Measurements from ENCODE around the gene RAB38.

Gene RAB38

GRCh38 chr11:88169881-88170280 is 5.4 kb downstream of the RAB38 start:
- no peak for DNase-seq (ENCODE audit: low spot score)

- DNase-seq (ENCODE audit: low spot score) = no peak
Observed at GRCh38 chr11:88169471-88169870, 5.8 kb downstream of the RAB38 start.

- DNase-seq (ENCODE audit: low spot score) = no peak
Observed at GRCh38 chr11:88167853-88168252, 7.4 kb downstream of the RAB38 start.

GRCh38 chr11:88164806-88165585 is 10.2 kb downstream of the RAB38 start:
- no peak for DNase-seq (ENCODE audit: low spot score)

- DNase-seq (ENCODE audit: low spot score) = no peak
Observed at GRCh38 chr11:88164320-88164719, 10.9 kb downstream of the RAB38 start.

GRCh38 chr11:88158081-88158480 is 17.2 kb downstream of the RAB38 start:
- no peak for DNase-seq (ENCODE audit: low spot score)

- DNase-seq (ENCODE audit: low spot score) = no peak
Observed at GRCh38 chr11:88157370-88157769, 17.9 kb downstream of the RAB38 start.

- no peak for DNase-seq (ENCODE audit: low spot score)
Observed at GRCh38 chr11:88152381-88152780, 22.9 kb downstream of the RAB38 start.

- no peak for DNase-seq (ENCODE audit: low spot score)
Observed at GRCh38 chr11:88151709-88152265, 23.5 kb downstream of the RAB38 start.

- no peak for DNase-seq (ENCODE audit: low spot score)
Observed at GRCh38 chr11:88146106-88146505, 29.1 kb downstream of the RAB38 start.

- DNase-seq (ENCODE audit: low spot score) = no peak
Observed at GRCh38 chr11:88139865-88140264, 35.4 kb downstream of the RAB38 start.

GRCh38 chr11:88131764-88132470 is 43.3 kb downstream of the RAB38 start:
- DNase-seq (ENCODE audit: low spot score) = no peak

GRCh38 chr11:88122956-88123355 is 52.3 kb downstream of the RAB38 start:
- DNase-seq (ENCODE audit: low spot score) = no peak

GRCh38 chr11:88119561-88119960 is 55.7 kb downstream of the RAB38 start:
- no peak for DNase-seq (ENCODE audit: low spot score)

GRCh38 chr11:88117281-88117858 is 57.9 kb downstream of the RAB38 start:
- DNase-seq (ENCODE audit: low spot score) = no peak

GRCh38 chr11:88115828-88116755 is 59.2 kb downstream of the RAB38 start:
- DNase-seq (ENCODE audit: low spot score) = no peak

GRCh38 chr11:88114486-88115045 is 60.7 kb downstream of the RAB38 start:
- DNase-seq (ENCODE audit: low spot score) = no peak

GRCh38 chr11:88106666-88107065 is 68.6 kb downstream of the RAB38 start:
- DNase-seq (ENCODE audit: low spot score) = no peak

GRCh38 chr11:88105951-88106350 is 69.3 kb downstream of the RAB38 start:
- no peak for DNase-seq (ENCODE audit: low spot score)

- DNase-seq (ENCODE audit: low spot score) = no peak
Observed at GRCh38 chr11:88105526-88105925, 69.7 kb downstream of the RAB38 start.

- DNase-seq (ENCODE audit: low spot score) = no peak
Observed at GRCh38 chr11:88104408-88104807, 70.8 kb downstream of the RAB38 start.

Data from CD4-positive, alpha-beta T cell treated with Interleukin-6 at 100 ng/mL for 8 hours (primary cell).